Activated CD4-positive, CD25-positive, alpha-beta regulatory T cell treated with anti-CD3 and anti-CD28 coated beads, Interleukin-2, amount 50 U/mL, for 72 hours (primary cell): ENCODE data around the gene C2orf49.
A peak's percentile ranks its signal among the peaks of the same experiment; 100 is the strongest.

Experiments used
- DNase-seq: peaks from one replicate; pipeline ENCODE4 v3.0.0; 2021

C2orf49 gene

GRCh38 chr2:105337122-105338019 is at the start of gene C2orf49:
C2orf49 (plus strand) TSS chr2:105337540; CDS start chr2:105337588, 48 bp downstream.
- DNase-seq: peak; percentile 85

- DNase-seq: no peak
These were observed 49.6 kb upstream of the C2orf49 start for GRCh38 chr2:105287692-105288091.

- no peak for DNase-seq
These were observed 49.2 kb upstream of the C2orf49 start for GRCh38 chr2:105288133-105288532.

GRCh38 chr2:105290981-105291660 is 46.2 kb upstream of the C2orf49 start:
- DNase-seq: no peak

- no peak for DNase-seq
These were observed 45.4 kb upstream of the C2orf49 start for GRCh38 chr2:105291981-105292380.

- DNase-seq: no peak
These were observed 43.3 kb upstream of the C2orf49 start for GRCh38 chr2:105294046-105294445.

- no peak for DNase-seq
These were observed 42.4 kb upstream of the C2orf49 start for GRCh38 chr2:105294844-105295481.

- no peak for DNase-seq
These were observed 41.2 kb upstream of the C2orf49 start for GRCh38 chr2:105296017-105296611.

- DNase-seq: no peak
These were observed 40.1 kb upstream of the C2orf49 start for GRCh38 chr2:105297216-105297615.

- no peak for DNase-seq
These were observed 39.3 kb upstream of the C2orf49 start for GRCh38 chr2:105298017-105298416.

- no peak for DNase-seq
These were observed 38.0 kb upstream of the C2orf49 start for GRCh38 chr2:105299290-105299689.

- no peak for DNase-seq
These were observed 35.7 kb upstream of the C2orf49 start for GRCh38 chr2:105301646-105302045.

GRCh38 chr2:105307146-105307545 is 30.2 kb upstream of the C2orf49 start:
- no peak for DNase-seq

GRCh38 chr2:105307550-105307949 is 29.8 kb upstream of the C2orf49 start:
- no peak for DNase-seq

- no peak for DNase-seq
These were observed 29.4 kb upstream of the C2orf49 start for GRCh38 chr2:105307962-105308361.

GRCh38 chr2:105308382-105309146 is 28.8 kb upstream of the C2orf49 start:
- DNase-seq: no peak

GRCh38 chr2:105309147-105309545 is 28.2 kb upstream of the C2orf49 start:
- DNase-seq: no peak

- no peak for DNase-seq
These were observed 23.5 kb upstream of the C2orf49 start for GRCh38 chr2:105313877-105314276.

- no peak for DNase-seq
These were observed 22.0 kb upstream of the C2orf49 start for GRCh38 chr2:105315314-105315713.

- DNase-seq: no peak
These were observed 19.4 kb upstream of the C2orf49 start for GRCh38 chr2:105317937-105318336.

- no peak for DNase-seq
These were observed 16.6 kb upstream of the C2orf49 start for GRCh38 chr2:105320651-105321215.
